ENCODE results near the gene RAB4B. TPM values are rescaled to one million over a fixed set of nuclear protein-coding genes. Genes with fewer than 3 reads are reported as not detected.

Gene RAB4B
- total and polyA plus RNA-seq, 2 experiments from 2014 or later, result 27.4 to 29.0 TPM

DNA sequence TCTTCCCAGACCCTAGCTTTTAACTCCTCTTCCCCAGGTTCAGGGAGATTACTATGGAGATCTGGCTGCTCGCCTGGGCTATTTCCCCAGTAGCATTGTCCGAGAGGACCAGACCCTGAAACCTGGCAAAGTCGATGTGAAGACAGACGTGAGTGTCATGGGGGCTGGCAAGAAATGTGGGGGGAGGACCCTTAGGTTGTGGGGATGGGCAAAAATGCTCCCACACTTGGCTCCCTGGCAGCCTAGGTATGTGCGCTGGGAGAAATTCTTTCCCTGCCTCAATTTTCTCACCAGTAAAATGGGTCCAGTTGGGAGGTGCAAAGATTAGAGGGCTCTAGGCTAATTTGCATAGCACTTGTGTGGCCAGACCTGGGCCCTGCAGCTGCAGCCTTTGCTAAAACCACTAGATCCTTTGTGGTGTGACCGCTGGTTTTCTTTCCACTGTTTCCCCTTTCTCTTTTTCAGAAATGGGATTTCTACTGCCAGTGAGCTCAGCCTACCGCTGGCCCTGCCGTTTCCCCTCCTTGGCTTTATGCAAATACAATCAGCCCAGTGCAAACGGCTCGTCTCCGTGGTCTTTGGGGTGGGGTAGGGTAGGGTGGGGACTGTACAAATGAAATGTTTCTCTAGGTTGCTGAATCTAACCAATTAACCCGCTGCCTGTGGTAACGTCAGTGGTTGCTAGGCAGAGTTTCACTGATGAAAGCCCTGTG, 959 bp upstream of the RAB4B start:
- H3K4me2 ChIP-seq, result peak overlapping the region; percentile 73
- Mint-ChIP-seq H3K4me1 (peaks cover 20% of the 10 kb centered on the region), H3K27me3 (ENCODE audit: insufficient read depth, low read depth, poor library complexity) (peaks cover 17% of the 10 kb centered on the region), H3K4me3 (peak overlapping the region; percentile 79), H3K36me3 (ENCODE audit: low read depth) (peaks cover 7% of the 10 kb centered on the region), H3K9me3 (no peaks in the 10 kb centered on the region; the same call in 1 of the 3 replicates), H3K27ac (peak overlapping the region; percentile 100)
- no peak overlapping the region for H2AFZ ChIP-seq
- no peaks in the 10 kb centered on the region for H3K27me3 ChIP-seq (ENCODE audit: insufficient read depth)
- no peaks in the 10 kb centered on the region for H3K9me2 ChIP-seq (ENCODE audit: insufficient read depth)
- peaks cover 11% of the 10 kb centered on the region for H3K4me1 ChIP-seq (ENCODE audit: insufficient read depth)
- ATAC-seq (peak; percentile 63), DNase-seq (ENCODE audit: low spot score) (peak; percentile 96)
- no peaks in the 10 kb centered on the region for H3K36me3 ChIP-seq (ENCODE audit: insufficient read depth)
- H4K20me1 ChIP-seq (replicated peaks; ENCODE audit: insufficient read depth), result no peaks in the 10 kb centered on the region
- TF ChIP-seq, protein P1, sequence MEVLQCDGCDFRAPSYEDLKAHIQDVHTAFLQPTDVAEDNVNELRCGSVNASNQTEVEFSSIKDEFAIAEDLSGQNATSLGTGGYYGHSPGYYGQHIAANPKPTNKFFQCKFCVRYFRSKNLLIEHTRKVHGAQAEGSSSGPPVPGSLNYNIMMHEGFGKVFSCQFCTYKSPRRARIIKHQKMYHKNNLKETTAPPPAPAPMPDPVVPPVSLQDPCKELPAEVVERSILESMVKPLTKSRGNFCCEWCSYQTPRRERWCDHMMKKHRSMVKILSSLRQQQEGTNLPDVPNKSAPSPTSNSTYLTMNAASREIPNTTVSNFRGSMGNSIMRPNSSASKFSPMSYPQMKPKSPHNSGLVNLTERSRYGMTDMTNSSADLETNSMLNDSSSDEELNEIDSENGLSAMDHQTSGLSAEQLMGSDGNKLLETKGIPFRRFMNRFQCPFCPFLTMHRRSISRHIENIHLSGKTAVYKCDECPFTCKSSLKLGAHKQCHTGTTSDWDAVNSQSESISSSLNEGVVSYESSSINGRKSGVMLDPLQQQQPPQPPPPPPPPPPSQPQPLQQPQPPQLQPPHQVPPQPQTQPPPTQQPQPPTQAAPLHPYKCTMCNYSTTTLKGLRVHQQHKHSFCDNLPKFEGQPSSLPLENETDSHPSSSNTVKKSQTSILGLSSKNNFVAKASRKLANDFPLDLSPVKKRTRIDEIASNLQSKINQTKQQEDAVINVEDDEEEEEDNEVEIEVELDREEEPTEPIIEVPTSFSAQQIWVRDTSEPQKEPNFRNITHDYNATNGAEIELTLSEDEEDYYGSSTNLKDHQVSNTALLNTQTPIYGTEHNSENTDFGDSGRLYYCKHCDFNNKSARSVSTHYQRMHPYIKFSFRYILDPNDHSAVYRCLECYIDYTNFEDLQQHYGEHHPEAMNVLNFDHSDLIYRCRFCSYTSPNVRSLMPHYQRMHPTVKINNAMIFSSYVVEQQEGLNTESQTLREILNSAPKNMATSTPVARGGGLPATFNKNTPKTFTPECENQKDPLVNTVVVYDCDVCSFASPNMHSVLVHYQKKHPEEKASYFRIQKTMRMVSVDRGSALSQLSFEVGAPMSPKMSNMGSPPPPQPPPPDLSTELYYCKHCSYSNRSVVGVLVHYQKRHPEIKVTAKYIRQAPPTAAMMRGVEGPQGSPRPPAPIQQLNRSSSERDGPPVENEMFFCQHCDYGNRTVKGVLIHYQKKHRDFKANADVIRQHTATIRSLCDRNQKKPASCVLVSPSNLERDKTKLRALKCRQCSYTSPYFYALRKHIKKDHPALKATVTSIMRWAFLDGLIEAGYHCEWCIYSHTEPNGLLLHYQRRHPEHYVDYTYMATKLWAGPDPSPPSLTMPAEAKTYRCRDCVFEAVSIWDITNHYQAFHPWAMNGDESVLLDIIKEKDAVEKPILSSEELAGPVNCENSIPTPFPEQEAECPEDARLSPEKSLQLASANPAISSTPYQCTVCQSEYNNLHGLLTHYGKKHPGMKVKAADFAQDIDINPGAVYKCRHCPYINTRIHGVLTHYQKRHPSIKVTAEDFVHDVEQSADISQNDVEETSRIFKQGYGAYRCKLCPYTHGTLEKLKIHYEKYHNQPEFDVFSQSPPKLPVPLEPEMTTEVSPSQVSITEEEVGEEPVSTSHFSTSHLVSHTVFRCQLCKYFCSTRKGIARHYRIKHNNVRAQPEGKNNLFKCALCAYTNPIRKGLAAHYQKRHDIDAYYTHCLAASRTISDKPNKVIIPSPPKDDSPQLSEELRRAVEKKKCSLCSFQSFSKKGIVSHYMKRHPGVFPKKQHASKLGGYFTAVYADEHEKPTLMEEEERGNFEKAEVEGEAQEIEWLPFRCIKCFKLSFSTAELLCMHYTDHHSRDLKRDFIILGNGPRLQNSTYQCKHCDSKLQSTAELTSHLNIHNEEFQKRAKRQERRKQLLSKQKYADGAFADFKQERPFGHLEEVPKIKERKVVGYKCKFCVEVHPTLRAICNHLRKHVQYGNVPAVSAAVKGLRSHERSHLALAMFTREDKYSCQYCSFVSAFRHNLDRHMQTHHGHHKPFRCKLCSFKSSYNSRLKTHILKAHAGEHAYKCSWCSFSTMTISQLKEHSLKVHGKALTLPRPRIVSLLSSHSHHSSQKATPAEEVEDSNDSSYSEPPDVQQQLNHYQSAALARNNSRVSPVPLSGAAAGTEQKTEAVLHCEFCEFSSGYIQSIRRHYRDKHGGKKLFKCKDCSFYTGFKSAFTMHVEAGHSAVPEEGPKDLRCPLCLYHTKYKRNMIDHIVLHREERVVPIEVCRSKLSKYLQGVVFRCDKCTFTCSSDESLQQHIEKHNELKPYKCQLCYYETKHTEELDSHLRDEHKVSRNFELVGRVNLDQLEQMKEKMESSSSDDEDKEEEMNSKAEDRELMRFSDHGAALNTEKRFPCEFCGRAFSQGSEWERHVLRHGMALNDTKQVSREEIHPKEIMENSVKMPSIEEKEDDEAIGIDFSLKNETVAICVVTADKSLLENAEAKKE (CRISPR knock-in tag; IDR thresholded peaks at IDR 0.05), result no peak
- no peak for TF ChIP-seq POLR2AphosphoS5 (IDR thresholded peaks at IDR 0.05; ENCODE audit: low read depth)
- no peak for TF ChIP-seq JUNB (IDR thresholded peaks at IDR 0.05; ENCODE audit: unreplicated experiment)
- no peak for TF ChIP-seq EZH2phosphoT487 (IDR thresholded peaks at IDR 0.05; ENCODE audit: unreplicated experiment)
- peak; percentile 93 for TF ChIP-seq CREB1 (CRISPR knock-in tag; IDR thresholded peaks at IDR 0.05; ENCODE audit: low read depth)
- no peak for TF ChIP-seq NANOG (IDR thresholded peaks at IDR 0.05; ENCODE audit: borderline replicate concordance)
- TF ChIP-seq ZNF331 (CRISPR knock-in tag; IDR thresholded peaks at IDR 0.05; ENCODE audit: low read depth), result no peak
- no peak for TF ChIP-seq ZNF114 (CRISPR knock-in tag; IDR thresholded peaks at IDR 0.05)
- no peak for TF ChIP-seq EZH2 (IDR thresholded peaks at IDR 0.05; ENCODE audit: low read depth, unreplicated experiment)
- H3K79me2 ChIP-seq (replicated peaks; ENCODE audit: insufficient read depth), result peaks cover 5% of the 10 kb centered on the region
- peaks cover 5% of the 10 kb centered on the region; the same call in 1 of the 2 replicates for H3F3A ChIP-seq (replicated peaks; ENCODE audit: low read depth)
- peak overlapping the region; percentile 54 for H3K4me3 ChIP-seq
- peak overlapping the region; percentile 100 for H3K27ac ChIP-seq (ENCODE audit: low read depth)
